GM12891 (cell line): ENCODE data around the gene ITSN1.

ENCODE experiments used
- PAX5 ChIP-seq: IDR thresholded peaks from 2 replicates; pipeline ENCODE4 v1.6.1; 2011; ENCODE audit warnings: low read length, moderate library complexity, mild to moderate bottlenecking; ENCODE audit not compliant: insufficient read depth, severe bottlenecking
- POLR2A ChIP-seq: IDR thresholded peaks from 2 replicates; pipeline ENCODE4 v1.6.1; 2011; ENCODE audit warnings: low read depth, low read length, control low read depth
- POLR2AphosphoS5 ChIP-seq: IDR thresholded peaks from 2 replicates; pipeline ENCODE4 v1.6.1; 2011; ENCODE audit warnings: low read depth, low read length, control low read depth
- SPI1 ChIP-seq: IDR thresholded peaks from 2 replicates; pipeline ENCODE4 v1.6.1; 2011; ENCODE audit warnings: low read depth, low read length, control low read depth
- TAF1 ChIP-seq: IDR thresholded peaks from 2 replicates; pipeline ENCODE4 v1.6.1; 2011; ENCODE audit warnings: low read depth, low read length, control low read depth

GRCh38 chr21:33846141-33846540, 203.8 kb downstream of the ITSN1 start:
- TF ChIP-seq POLR2A (no peak), TAF1 (no peak), POLR2AphosphoS5 (no peak), SPI1 (no peak), PAX5 (no peak)
